Aortic smooth muscle cell (primary cell): ENCODE results near the gene PSORS1C1. TPM values are rescaled to one million over a fixed set of nuclear protein-coding genes. Genes with fewer than 3 reads are reported as not detected.

ENCODE experiments used
- total RNA-seq: library from RNA; depleted of rRNA; stranded (reverse); fragments of >200 nt; gene quantifications from 2 replicates; pipeline ENCODE4 v1.2.3, GENCODE V29; 2014

PSORS1C1 gene, protein sequence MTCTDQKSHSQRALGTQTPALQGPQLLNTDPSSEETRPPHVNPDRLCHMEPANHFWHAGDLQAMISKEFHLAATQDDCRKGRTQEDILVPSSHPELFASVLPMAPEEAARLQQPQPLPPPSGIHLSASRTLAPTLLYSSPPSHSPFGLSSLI
- 0.92 and 1.1 TPM in 2 replicates for total RNA-seq

DNA sequence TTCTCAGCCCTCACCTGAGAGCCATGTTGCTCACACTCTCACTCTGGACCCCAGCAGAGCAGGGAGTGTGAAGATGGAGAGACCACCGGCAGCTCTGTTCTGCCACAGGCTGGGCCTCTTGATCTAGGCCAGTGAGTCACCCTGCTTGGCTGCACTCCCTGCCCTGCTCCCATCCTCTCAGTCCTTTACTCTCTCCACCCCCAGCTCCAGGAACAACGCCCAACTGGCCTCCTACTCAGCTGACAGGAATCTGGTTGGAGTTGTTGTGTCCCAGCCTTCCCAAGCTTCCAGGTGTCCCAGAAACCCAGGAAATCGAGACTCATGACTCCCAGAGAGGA lies at the start of gene PSORS1C1:
TSS of gene PSORS1C1 (plus strand) at position 260 of the 338 bp plus-strand sequence. CDS start 14,833 bp downstream, outside the sequence.

DNA sequence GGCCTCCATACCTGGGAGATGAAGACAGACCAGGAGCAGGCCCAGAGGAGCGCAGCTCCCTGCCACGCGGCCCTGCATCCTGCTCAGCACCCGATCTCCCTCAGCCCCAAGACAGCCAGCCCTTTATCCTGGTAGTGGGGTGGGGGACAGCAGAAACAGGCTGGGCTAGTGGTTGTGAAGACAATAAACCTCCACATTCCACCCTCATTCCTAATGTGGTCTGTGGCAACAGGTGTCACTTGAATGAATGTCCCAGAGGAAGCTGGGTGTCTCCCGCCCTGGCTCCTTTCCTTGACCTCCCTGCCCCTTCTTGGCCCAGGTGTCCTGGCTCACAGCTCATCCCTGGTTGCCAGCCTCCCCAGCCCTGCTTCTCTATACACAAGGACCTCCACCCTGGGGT lies 2.1 kb upstream of the PSORS1C1 start, which contains the start of gene C6orf15:
TSS of gene C6orf15 (minus strand) at position 98 of the 400 bp plus-strand sequence. CDS start at position 78, 20 bp downstream.

DNA sequence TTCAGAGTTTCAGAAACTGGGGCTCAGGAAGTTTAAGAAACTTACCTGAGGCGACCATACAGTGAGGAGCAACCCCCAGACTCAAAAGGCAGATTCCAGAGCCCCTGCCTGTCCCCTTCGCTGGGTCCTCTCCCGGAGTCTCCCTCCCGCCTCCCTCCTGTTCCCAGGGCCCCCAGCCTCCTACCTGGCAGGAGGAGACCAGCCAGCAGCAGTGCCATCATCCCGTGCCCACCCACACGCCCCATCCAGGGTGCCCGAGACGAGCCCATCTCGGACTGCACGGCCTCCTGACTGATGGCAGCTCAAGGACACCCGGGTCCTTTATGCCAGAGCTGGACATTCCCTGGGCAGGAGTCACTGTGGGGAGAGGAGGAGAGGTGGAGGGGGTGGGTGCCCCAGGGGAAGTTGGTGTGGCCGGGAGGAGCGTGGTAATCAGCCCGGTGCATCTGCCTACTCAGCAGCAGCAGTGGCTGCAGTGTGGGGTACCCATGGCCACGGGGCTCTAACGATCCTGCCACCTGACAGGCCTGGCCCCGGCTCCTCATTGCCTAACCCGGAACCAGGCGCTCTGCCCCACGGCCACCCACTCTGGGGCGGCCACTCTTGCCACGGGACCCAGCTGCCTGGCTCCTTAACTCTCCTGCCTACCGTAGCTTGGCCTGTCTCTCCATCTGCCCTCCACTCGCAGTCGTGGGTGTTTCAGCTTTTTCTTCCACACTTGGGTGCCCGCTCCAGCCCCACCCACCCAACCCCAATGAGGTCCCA lies 5.7 kb downstream of the PSORS1C1 start, which contains the start of gene CDSN:
TSS of gene CDSN (minus strand) at position 296 of the 765 bp plus-strand sequence. CDS start at position 269, 27 bp downstream.

DNA sequence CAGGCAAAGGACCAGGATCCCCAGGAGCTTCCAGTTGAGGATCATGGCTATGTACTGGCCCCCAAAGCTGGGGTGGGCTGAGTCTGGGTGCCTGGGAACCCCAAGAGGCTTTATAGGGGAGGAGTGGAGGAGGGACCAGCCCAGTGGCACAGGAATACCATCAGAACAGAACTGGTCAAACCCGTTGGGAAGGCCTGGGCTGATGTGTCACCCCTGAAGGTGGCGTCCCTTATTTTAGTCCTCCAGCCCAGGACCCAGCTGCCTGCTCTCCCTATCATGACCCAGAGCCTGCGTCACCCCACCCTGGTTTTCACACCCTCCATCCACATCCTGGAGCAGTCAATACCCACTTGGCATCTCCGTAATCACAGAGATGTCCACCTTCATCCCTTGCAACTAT lies 24.4 kb downstream of the PSORS1C1 start, which contains the start of gene PSORS1C2:
TSS of gene PSORS1C2 (minus strand) at position 85 of the 400 bp plus-strand sequence. CDS start at position 45, 40 bp downstream.

DNA sequence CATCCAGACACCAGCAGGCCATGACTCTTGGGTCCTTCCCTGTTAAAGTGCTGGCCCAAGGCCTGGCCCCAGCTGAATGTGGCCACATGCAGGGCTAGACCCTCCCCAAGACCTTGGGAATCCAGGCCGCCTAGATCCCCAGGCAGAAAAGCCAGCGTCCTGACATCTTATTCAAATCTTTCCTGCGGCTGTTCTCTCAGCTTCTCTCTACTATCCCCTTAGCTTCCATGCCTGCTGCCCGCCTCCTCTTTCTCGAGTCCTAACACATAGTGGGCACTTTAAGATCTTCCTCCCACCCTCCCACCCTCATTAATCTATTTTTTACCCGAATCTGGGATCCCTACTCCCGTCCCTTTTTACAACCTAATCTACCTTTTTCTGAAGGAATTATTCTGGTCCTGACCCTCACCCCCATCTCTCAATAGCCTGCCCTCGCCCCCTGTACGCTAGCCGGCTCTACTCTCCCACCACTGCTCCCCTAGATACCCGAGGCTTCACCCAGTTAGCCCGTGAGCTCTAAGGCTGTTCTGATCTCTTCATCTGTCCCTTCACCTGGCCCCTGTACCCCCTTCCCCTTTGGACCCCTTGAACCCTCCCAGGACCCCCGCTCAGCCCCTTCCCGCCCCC lies 43.0 kb downstream of the PSORS1C1 start, which contains the start of gene CCHCR1:
TSS of gene CCHCR1 (minus strand) at position 290 of the 627 bp plus-strand sequence. CDS start at position 88, 202 bp downstream.

DNA sequence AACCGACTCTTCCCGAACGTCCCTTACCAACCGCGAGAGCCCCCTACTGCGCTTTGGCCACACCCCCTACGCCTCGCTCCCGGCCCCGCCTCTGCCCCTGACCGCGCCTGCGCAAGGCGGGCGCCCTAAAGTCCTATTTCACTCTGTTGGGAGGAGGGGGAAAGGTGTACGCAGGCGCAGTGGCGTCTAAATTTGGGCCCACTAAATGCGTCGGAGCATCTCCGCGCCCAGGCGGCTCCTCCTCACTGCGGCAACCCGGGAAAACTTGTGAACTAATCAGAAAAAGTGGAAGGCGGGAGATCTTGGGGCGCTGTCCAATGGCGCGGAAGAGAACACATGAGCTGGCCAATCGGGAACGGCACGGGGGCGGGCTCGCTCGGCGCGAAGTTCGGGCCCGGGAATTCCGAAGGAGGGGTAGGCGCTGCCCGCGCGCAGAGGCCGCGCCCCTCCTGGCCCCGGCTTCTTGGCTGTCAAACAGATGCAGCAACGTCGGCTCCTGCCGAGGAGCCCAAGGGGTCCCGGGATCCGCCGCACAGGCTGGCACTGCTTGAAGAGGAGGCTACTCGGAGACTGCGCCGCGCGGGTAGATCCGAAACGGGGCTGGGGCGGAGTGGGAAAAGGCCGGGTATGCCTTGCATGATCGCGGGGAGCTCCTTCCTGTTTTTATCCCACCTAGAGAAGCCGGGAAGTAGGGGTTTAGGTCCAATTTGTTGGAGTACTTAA lies 43.7 kb downstream of the PSORS1C1 start, which contains the start of gene TCF19:
TSS of gene TCF19 (plus strand) at position 450 of the 723 bp plus-strand sequence. CDS start 881 bp downstream, outside the sequence.

DNA sequence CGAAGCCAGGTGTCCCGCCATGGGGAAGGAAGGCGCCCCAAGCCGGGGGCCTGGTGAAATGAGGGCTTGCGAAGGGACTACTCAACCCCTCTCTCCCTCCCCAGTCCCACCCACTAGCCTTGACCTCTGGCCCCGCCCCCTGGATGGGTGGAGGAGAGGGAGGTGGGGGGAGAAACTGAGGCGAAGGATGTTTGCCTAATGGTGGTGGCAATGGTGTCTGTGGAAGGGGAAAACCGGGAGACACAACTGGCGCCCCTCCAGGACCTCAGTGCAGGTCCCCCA lies 55.9 kb downstream of the PSORS1C1 start, which contains the start of gene POU5F1:
TSS of gene POU5F1 (minus strand) at position 83 of the 282 bp plus-strand sequence. CDS start at position 21, 62 bp downstream.

Other genes with a start within 250 kb of the PSORS1C1 start
- 15.2 and 17.1 TPM in 2 replicates for gene DDR1, start 230.3 kb upstream of the PSORS1C1 start, total RNA-seq
- 5.9 and 8.0 TPM in 2 replicates for gene GTF2H4, start 206.6 kb upstream of the PSORS1C1 start, total RNA-seq
- gene VARS2, start 200.6 kb upstream of the PSORS1C1 start, total RNA-seq = 12.4 and 16.8 TPM in 2 replicates
- gene SFTA2, start 182.6 kb upstream of the PSORS1C1 start, total RNA-seq = not detected in 2 replicates
- not detected in 2 replicates for gene MUCL3, start 173.8 kb upstream of the PSORS1C1 start, total RNA-seq
- gene MUC21, start 131.1 kb upstream of the PSORS1C1 start, total RNA-seq = not detected in 2 replicates
- not detected in 2 replicates for gene MUC22, start 104.3 kb upstream of the PSORS1C1 start, total RNA-seq
- not detected in 2 replicates for gene C6orf15, start 2.2 kb upstream of the PSORS1C1 start, total RNA-seq
- not detected in 2 replicates for gene CDSN, start 5.6 kb downstream of the PSORS1C1 start, total RNA-seq
- gene PSORS1C2, start 24.3 kb downstream of the PSORS1C1 start, total RNA-seq = not detected in 2 replicates
- gene CCHCR1, start 43.0 kb downstream of the PSORS1C1 start, total RNA-seq = 12.7 and 18.9 TPM in 2 replicates
- 13.6 and 21.4 TPM in 2 replicates for gene TCF19, start 43.8 kb downstream of the PSORS1C1 start, total RNA-seq
- gene POU5F1, start 55.9 kb downstream of the PSORS1C1 start, total RNA-seq = 0.12 and 0.13 TPM in 2 replicates
- 121 and 270 TPM in 2 replicates for gene HLA-C, start 157.3 kb downstream of the PSORS1C1 start, total RNA-seq
- 361 and 423 TPM in 2 replicates for gene HLA-B, start 242.4 kb downstream of the PSORS1C1 start, total RNA-seq